Endometrial microvascular endothelial cells (primary cell): ENCODE results near the gene SEMA4B. TPM values are rescaled to one million over a fixed set of nuclear protein-coding genes. Genes with fewer than 3 reads are reported as not detected.

Experiments
- in situ Hi-C: cut with HindIII; loops from 2 replicates; pipeline ENCODE4 v1.10.0; 2017; ENCODE audit warnings: low sequenced_read_pairs, low pct_unique_long_range_greater_than_20kb; ENCODE audit errors: inconsistent ontology term
- total RNA-seq: library from RNA; depleted of rRNA; stranded (reverse); fragments of >200 nt; gene quantifications from one replicate; pipeline ENCODE4 v1.2.3, GENCODE V29; 2015; ENCODE audit errors: inconsistent ontology term

Gene SEMA4B
- total RNA-seq, 1 donor from 2014 or later, result 8.5 TPM

- in situ Hi-C loops, result no loop called here
Measured at GRCh38 chr15:90202929-90203328, 1.8 kb downstream of the SEMA4B start.

DNA sequence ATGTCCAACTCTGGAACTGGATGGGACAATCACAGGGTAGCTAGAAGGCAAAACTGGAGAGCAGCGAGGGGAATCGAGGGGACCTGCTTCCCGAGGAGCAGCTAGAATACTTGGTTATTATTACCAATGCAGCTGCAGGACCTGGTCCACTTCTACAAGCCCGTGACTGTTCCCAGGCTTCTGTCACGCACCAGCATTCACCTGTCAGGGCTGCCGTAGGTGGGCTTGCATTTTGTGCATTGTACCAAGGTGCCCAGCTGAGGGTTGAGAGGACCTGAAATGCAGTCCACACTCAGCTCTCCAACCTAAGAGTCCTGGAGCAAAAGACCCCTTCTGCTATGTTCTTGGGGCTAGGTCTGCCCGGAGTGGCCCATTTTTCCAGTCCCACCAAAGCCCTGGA, 2.3 kb downstream of the SEMA4B start:
- in situ Hi-C loops, result no loop called here

DNA sequence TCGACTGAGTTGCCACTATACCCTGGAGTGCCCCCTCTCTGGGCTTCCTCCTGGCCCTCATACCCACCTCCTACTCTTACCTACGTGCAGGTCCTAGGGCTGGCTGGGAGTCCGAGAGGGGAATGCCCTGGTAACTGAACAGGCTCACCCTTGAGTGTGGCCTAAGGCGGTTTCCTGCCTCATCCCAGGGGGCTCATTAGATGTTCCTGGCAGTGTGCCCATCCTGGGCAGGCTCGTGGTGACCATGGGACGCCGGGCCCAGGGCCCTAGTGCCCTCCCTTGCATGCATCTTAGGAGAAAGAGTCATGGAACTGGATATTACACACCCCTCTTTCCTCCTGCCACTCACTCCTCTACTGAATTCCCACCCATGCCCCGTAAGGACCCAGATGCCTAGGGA, 2.8 kb downstream of the SEMA4B start:
- in situ Hi-C loops, result no loop called here

- in situ Hi-C loops, result no loop called here
Measured at GRCh38 chr15:90205050-90205848, 4.1 kb downstream of the SEMA4B start.

- in situ Hi-C loops, result no loop called here
Measured at GRCh38 chr15:90205886-90206285, 4.8 kb downstream of the SEMA4B start.

GRCh38 chr15:90207252-90207651, 6.1 kb downstream of the SEMA4B start:
- in situ Hi-C loops, result no loop called here

- in situ Hi-C loops, result no loop called here
Measured at GRCh38 chr15:90208356-90208755, 7.2 kb downstream of the SEMA4B start.

DNA sequence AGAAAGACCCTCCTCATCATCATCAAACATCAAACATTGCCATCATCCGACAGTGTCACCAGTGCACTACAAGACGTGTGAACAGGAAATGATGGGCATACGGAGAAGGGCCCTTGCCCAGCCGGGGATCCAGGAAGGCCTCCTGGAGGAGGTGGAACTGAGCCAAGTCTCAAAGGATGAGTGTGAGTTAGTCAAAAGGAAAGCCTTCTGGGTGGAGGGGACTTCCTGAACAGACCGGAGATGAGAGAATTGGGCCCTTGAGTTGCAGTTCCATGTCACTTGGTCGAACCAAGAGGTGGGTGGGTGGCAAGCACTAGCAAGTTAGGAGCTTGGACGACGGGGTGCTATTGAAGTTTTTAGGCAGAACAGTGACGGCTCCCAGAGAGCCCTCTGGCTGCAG, 8.5 kb downstream of the SEMA4B start:
- in situ Hi-C loops, result no loop called here

DNA sequence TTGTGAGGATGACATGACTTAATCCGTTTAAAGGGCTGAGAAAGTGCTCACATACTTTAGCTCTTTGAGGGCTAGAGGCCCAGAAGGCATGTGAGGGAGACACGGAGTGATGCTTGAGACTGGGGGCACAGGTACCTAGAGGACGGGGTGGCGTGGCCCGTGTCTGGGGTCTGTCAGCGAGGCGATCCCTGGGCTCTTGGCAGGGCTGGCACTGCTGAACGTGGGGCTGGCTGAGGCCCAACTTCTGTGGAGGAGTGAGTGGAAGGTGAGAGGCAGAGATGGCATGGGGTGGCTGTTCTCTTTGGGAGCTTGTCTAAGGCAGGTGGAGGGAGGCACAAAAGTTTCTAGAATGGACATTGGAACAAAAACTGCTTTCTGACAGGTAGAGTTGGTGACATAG, 9.5 kb downstream of the SEMA4B start:
- in situ Hi-C loops, result no loop called here

DNA sequence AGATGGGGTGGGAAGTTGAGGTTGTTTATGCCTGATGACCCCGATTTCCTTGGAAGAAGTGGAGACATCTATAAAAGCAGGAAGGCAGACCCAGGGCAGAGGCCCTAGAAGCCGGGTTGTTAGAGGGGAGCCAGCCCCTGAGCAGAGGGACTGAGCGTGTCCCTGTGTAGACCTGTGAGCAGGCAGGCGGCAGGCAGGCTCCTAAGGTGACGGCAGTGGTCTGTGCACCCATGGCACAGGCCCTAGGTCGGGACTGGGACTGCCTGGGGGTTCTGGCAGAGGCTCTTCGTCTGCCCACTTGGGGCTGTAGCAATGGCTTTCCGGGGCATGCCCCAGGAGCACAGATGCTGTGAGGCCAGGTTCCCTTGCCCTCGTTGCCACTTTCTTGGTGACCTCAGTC, 9.9 kb downstream of the SEMA4B start:
- in situ Hi-C loops, result no loop called here

DNA sequence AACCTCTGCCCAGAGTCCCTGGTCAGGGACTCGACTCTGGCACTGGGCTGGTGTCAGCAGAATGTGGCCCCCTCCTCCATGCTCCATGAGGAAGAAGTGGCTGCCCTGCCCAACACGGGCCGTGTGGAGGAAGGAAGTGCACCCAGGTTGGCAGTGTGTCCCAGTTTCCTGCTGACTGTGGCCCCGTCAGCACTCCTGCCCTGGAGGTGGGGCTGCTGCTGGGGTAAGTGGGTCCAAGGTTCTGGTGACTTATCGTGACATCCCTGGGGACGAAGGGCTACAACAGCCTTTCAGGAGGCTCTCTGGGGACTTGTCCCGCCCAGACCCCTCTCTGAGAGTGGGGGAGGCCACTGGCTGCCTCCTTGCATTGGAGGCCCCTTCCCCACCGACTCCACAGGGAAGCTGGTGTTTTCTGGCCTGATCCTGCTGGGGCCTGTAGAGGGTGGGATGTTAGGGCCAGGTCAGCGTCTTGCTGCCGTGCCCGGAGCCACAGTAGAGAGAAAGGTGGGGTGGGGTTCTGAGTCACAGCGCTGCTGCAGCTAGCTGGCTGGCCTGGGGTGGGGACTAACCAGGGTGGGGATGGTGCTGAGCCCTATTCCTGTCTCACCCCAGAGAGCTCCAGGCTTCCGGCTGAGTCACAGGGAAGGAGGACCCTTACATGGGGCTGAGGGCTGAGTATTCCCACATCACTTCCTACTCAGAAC, 10.5 kb downstream of the SEMA4B start:
- in situ Hi-C loops, result no loop called here

- in situ Hi-C loops, result no loop called here
Measured at GRCh38 chr15:90212221-90213098, 11.3 kb downstream of the SEMA4B start.

GRCh38 chr15:90213122-90213817, 12.1 kb downstream of the SEMA4B start:
- in situ Hi-C loops, result no loop called here

DNA sequence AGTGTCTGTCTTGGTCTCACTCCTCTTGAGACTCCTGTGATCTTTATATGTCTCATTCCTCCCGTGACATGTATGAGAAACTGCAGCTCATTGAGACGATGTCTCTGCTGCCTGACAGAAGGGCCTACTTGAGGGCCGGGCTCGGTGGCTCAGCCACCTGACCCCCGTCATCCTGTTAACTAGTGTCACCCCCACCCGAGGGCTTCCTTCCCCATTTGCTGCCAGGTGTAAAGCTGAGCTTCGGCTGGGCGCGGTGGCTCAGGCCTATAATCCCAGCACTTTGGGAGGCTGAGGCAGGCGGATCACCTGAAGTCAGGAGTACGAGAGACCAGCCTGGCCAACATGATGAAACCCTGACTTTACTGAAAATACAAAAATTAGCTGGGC, 12.7 kb downstream of the SEMA4B start:
- in situ Hi-C loops, result no loop called here

GRCh38 chr15:90214553-90215196, 13.5 kb downstream of the SEMA4B start:
- in situ Hi-C loops, result no loop called here

DNA sequence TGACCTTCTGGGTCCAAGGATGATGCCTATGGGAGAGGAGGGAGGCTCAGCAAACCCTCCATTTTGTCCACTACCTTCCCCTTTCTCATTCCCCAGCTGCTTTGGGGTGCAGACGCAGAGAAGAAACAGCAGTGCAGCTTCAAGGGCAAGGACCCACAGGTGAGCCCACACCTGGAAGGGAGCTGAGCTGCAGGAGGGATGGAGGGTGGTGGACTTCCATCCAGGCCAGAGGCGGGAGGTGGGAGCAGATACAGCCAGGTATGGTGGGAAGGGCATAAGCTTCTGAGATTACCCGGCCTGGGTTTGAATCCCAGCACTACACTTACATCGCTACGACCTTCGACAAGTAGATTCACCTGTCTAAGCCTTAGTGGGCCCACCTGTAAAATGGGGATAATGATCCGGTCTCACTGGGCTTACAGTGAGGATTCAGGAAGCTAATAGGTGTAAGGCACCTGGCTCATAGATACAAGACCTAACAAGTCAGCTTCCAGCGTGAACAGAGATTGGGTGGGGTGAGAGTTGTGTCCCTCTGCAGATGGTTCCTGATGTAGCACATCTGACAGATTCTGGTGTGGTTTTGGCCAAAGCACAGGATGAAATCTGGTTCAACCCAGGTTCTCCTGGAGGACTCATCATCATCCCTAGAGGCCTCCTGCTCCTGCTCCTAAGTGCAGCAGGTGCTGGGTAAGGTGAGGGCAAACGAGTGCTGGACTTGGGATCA, 16.7 kb downstream of the SEMA4B start:
- in situ Hi-C loops, result no loop called here

DNA sequence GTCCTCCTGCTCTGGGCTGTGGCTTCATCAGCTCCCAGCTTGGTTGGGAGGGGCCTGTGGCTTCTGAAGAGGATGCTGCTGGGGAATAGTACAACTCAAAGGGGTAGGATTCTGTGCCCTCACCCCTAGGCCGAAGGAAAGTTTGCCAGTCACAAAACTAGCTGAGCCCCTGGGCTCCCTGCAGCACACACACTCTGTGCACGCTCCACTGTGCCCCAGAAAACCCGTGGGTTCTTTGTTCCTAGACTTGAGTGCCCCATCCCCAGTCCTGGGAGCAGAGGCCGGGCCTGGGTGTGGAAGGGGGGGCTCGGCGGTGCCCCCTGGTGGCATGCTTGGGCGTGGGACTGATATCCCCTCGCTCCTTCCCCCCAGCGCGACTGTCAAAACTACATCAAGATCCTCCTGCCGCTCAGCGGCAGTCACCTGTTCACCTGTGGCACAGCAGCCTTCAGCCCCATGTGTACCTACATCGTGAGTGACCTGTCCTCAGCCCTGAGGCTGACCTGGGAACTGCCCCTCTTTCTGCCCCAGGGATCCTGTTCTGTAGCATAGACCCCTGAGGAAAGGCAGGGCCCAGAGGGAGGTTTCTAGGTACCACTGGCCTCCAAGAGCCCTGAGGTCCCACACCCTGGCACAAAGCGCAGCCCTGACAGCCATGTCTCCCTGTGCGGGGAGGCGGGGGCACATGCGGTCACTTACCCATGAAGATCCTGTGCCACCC, 18.5 kb downstream of the SEMA4B start:
- in situ Hi-C loops, result no loop called here
